Stimulated activated CD4-positive, alpha-beta T cell treated with anti-CD3 and anti-CD28 coated beads, TNF-alpha, amount 100 ng/mL, for 1 hour (primary cell): ENCODE results near the gene MRPL52.
"Not testable (repeated sequence)": the region's sequence is repeated elsewhere in the genome, so short reads cannot be mapped to it uniquely, and the experiment has no call there.

Experiments
- DNase-seq, 3 donors: peaks; one replicate each; pipeline ENCODE4 v3.0.0-alpha.2; 2020; ENCODE audit warnings: low read depth in 3 of 3, low spot score in 1 of 3

The MRPL52 gene

GRCh38 chr14:22837750-22838538, 8.3 kb downstream of the MRPL52 start:
- DNase-seq, result no peak

GRCh38 chr14:22838631-22839041, 8.9 kb downstream of the MRPL52 start:
- no peak for DNase-seq

GRCh38 chr14:22839159-22839779, 9.6 kb downstream of the MRPL52 start:
- DNase-seq, result no peak

- DNase-seq, result no peak
These were observed 11.6 kb downstream of the MRPL52 start for GRCh38 chr14:22841311-22841710.

GRCh38 chr14:22841769-22842168, 12.1 kb downstream of the MRPL52 start:
- DNase-seq, result no peak

- DNase-seq, result no peak
These were observed 12.8 kb downstream of the MRPL52 start for GRCh38 chr14:22842211-22843122.

GRCh38 chr14:22843123-22843925, 13.6 kb downstream of the MRPL52 start:
- no peak for DNase-seq

GRCh38 chr14:22844221-22845102, 14.8 kb downstream of the MRPL52 start:
- DNase-seq, result no peak

- no peak for DNase-seq
These were observed 15.4 kb downstream of the MRPL52 start for GRCh38 chr14:22845103-22845394.

GRCh38 chr14:22845821-22846625, 16.3 kb downstream of the MRPL52 start:
- DNase-seq, result no peak

GRCh38 chr14:22846811-22847307, 17.2 kb downstream of the MRPL52 start:
- DNase-seq, result no peak

GRCh38 chr14:22847661-22848341, 18.1 kb downstream of the MRPL52 start:
- DNase-seq, result no peak

- no peak for DNase-seq
These were observed 18.9 kb downstream of the MRPL52 start for GRCh38 chr14:22848351-22849164.

GRCh38 chr14:22849212-22849819, 19.6 kb downstream of the MRPL52 start:
- no peak for DNase-seq

GRCh38 chr14:22850944-22851764, 21.5 kb downstream of the MRPL52 start:
- DNase-seq, result no peak

- not testable (repeated sequence) for DNase-seq
These were observed 22.5 kb downstream of the MRPL52 start for GRCh38 chr14:22852178-22852577.
